Heart left ventricle (tissue), 16 donors: Measurements from ENCODE around the gene CDH13. TPM values are rescaled to one million over a fixed set of nuclear protein-coding genes. Genes with fewer than 3 reads are reported as not detected.

Experiments used
- ATAC-seq, 4 donors: fragments of 200-7000 bp; cut with Tn5 transposase; one replicate each; pipeline ENCODE4 v1.9.1; 2020 to 2022; ENCODE audit warnings: moderate library complexity in 4 of 4, mild to moderate bottlenecking in 3 of 4, moderate number of reproducible peaks in 1 of 4
- DNase-seq, 5 donors: peaks; one replicate each; pipeline ENCODE4 v3.0.0-alpha.2; 2020
- H3K27ac ChIP-seq, 12 donors: fragments of 200-600 bp; sonication (generic) in 4 of 12; one replicate each; pipeline versions ENCODE4 v1.5.0 to v1.8.0; 2016 to 2022; ENCODE audit warnings: mild to moderate bottlenecking in 2 of 12
- H3K27me3 ChIP-seq, 9 donors: fragments of 200-600 bp; sonication (generic) in 2 of 9; one replicate each; pipeline versions ENCODE4 v1.5.1 to v1.8.0; 2016 to 2022; ENCODE audit warnings: mild to moderate bottlenecking in 3 of 9
- H3K36me3 ChIP-seq, 9 donors: fragments of 200-600 bp; sonication (generic) in 2 of 9; one replicate each; pipeline versions ENCODE4 v1.5.0 to v1.8.0; 2018 to 2022; ENCODE audit warnings: mild to moderate bottlenecking in 2 of 9
- H3K4me1 ChIP-seq, 12 donors: fragments of 200-600 bp; sonication (generic) in 4 of 12; one replicate each; pipeline versions ENCODE4 v1.5.0 to v1.8.0; 2016 to 2022; ENCODE audit warnings: mild to moderate bottlenecking in 3 of 12
- H3K4me3 ChIP-seq, 12 donors: fragments of 200-600 bp; sonication (generic) in 4 of 12; one replicate each; pipeline versions ENCODE4 v1.5.0 to v1.8.0; 2017 to 2022; ENCODE audit warnings: mild to moderate bottlenecking in 9 of 12, moderate library complexity in 4 of 12
- H3K9me3 ChIP-seq, 12 donors: fragments of 200-600 bp; sonication (generic) in 4 of 12; one replicate each; pipeline versions ENCODE4 v1.5.0 to v1.8.0; 2016 to 2022; ENCODE audit warnings: mild to moderate bottlenecking in 1 of 12
- CTCF ChIP-seq, 12 donors: fragments of 200-600 bp; sonication (generic) in 4 of 12; IDR thresholded peaks; one replicate each; pipeline versions ENCODE4 v1.5.0 to v1.8.0; 2018 to 2022; ENCODE audit warnings: antibody characterized with exemption in 12 of 12, mild to moderate bottlenecking in 5 of 12
- POLR2A ChIP-seq, 2 donors: fragments of 450-650 bp; IDR thresholded peaks; one replicate each; pipeline ENCODE4 v1.6.1; 2017; ENCODE audit warnings: antibody characterized with exemption in 2 of 2, mild to moderate bottlenecking in 2 of 2, moderate library complexity in 2 of 2
- WGBS, 4 donors: extraction: QIAGEN DNeasy Blood & Tissue Kit in 2 of 4; methylation state at CpG; one replicate each; pipeline versions ENCODE4 v1.1.5 to v1.1.7; 2013 to 2018; 5-methylcytosine and 5-hydroxymethylcytosine counted together
- intact Hi-C, 10 donors: fragments of 100-400 bp; cut with DNase I; formaldehyde crosslinking; loops; one replicate each; pipeline versions ENCODE4 v1.11.1 to v1.14.2; 2022
- polyA plus RNA-seq, 2 donors: library from polyadenylated mRNA; stranded (reverse); fragments of 200-250 nt; gene quantifications; one replicate each; pipeline ENCODE4 v1.2.3, GENCODE V29; 2013
- total RNA-seq, 9 donors: library from RNA; depleted of rRNA in 2 of 9; stranded (reverse); fragments of >200 nt in 2 of 9; fragmentation: NEBNext Ultra II Directional in 3 of 9; extraction: Animal tissue kit (Norgen Biotek cat#: 25700) in 3 of 9; gene quantifications; one replicate each; pipeline versions ENCODE4 v1.1.0 to v1.2.4, GENCODE V29; 2016 to 2023
- donor health status: ischemic (EF 13 %, LVEDD 7.1; RV severe dilation, severe dysfunction).
- donor health status: healthy with polysubstance abuse.
- donor health status: DM: no; HTN: yes; CAD: no.
- donor health status: DM: no; HTN: no; CAD: no.
- donor health status: ischemic (EF 25% LVEDD 6.9; RV normal size, moderate dysfunction).
- donor health status: ischemic (EF 25% LVEDD 5.7; RV mildly dilated, moderate dysfunction).
- donor health status: healthy.
- donor health status: DM: yes; HTN: yes; CAD: no.
- donor health status: ischemic (EF 35%, LVEDD 5.7; RV mildly dilated, moderate dysfunction).
- donor health status: nonischemic (EF 11% LVEDD 7.7; RV severe dilation, severe dysfunction).
- donor health status: DM: yes; HTN: yes; CAD: no.
- donor health status: PGD.
- donor health status: ischemic (EF 29% LVEDD 5.4; RV normal size, mild dysfunction).
- donor health status: nonischemic (EF 23%, LVEDD 6.1; RV moderate dilation, normal function).

CDH13 gene
- total and polyA plus RNA-seq, 11 donors, result 15.0 to 172 (median 137) TPM

- Histone ChIP-seq H3K27me3 (no peaks in the 10 kb centered on the region), H3K4me3 (no peak overlapping the region), H3K4me1 (no peaks in the 10 kb centered on the region), H3K9me3 (peaks cover 0 to 11% (median 0%) of the 10 kb centered on the region in 12 donors), H3K27ac (no peak overlapping the region), H3K36me3 (no peaks in the 10 kb centered on the region)
- ATAC-seq (no peak), DNase-seq (no peak)
- WGBS, 4 donors, result 82 to 93% (median 89%) methylated on average over 8 of the region's 8 CpGs
- intact Hi-C loops, result no loop called here
- TF ChIP-seq CTCF (IDR thresholded peaks at IDR 0.05), result no peak
- TF ChIP-seq POLR2A (IDR thresholded peaks at IDR 0.05), result no peak
Observed at GRCh38 chr16:83615953-83616350, 989.2 kb downstream of the CDH13 start.

- H3K36me3 ChIP-seq, result no peaks in the 10 kb centered on the region
- ATAC-seq, result no peak
- no peak overlapping the region for H3K4me3 ChIP-seq
- no peak for TF ChIP-seq CTCF (IDR thresholded peaks at IDR 0.05)
- no peak for TF ChIP-seq POLR2A (IDR thresholded peaks at IDR 0.05)
- intact Hi-C loops, result no loop called here
- 56 to 75% (median 63%) methylated on average over 9 to 12 of the region's 12 CpGs for WGBS, 4 donors
- H3K27me3 ChIP-seq, result no peaks in the 10 kb centered on the region
- H3K27ac ChIP-seq, result no peak overlapping the region
- no peaks in the 10 kb centered on the region for H3K4me1 ChIP-seq
- no peak for DNase-seq
- H3K9me3 ChIP-seq, result no peaks in the 10 kb centered on the region
Observed at GRCh38 chr16:83619381-83620150, 992.8 kb downstream of the CDH13 start.

- Histone ChIP-seq H3K27ac (no peak overlapping the region), H3K36me3 (no peaks in the 10 kb centered on the region), H3K4me3 (no peak overlapping the region), H3K9me3 (no peaks in the 10 kb centered on the region), H3K4me1 (no peaks in the 10 kb centered on the region), H3K27me3 (no peaks in the 10 kb centered on the region)
- DNase-seq, result no peak
- intact Hi-C loops, result no loop called here
- WGBS, 4 donors, result 92 to 97% (median 95%) methylated on average over 7 of the region's 7 CpGs
- no peak for TF ChIP-seq POLR2A (IDR thresholded peaks at IDR 0.05)
- ATAC-seq, result no peak
Observed at GRCh38 chr16:83622010-83622409, 995.2 kb downstream of the CDH13 start.

- DNase-seq (no peak), ATAC-seq (no peak)
- intact Hi-C loops, result no loop called here
- Histone ChIP-seq H3K27ac (no peak overlapping the region), H3K9me3 (no peaks in the 10 kb centered on the region), H3K4me3 (no peak overlapping the region), H3K36me3 (no peaks in the 10 kb centered on the region), H3K4me1 (no peaks in the 10 kb centered on the region), H3K27me3 (no peaks in the 10 kb centered on the region)
- TF ChIP-seq POLR2A (IDR thresholded peaks at IDR 0.05) (no peak), CTCF (IDR thresholded peaks at IDR 0.05) (no peak)
- 83 to 92% (median 88%) methylated on average over 17 of the region's 17 CpGs for WGBS, 4 donors
Observed at GRCh38 chr16:83623091-83623730, 996.4 kb downstream of the CDH13 start.
